ENCODE data around the gene USF1. TPM values are rescaled to one million over a fixed set of nuclear protein-coding genes. Genes with fewer than 3 reads are reported as not detected.
A peak's percentile ranks its signal among the peaks of the same experiment; 100 is the strongest.

USF1 gene
- polyA plus RNA-seq, 1 donor: 56.9 TPM

DNA sequence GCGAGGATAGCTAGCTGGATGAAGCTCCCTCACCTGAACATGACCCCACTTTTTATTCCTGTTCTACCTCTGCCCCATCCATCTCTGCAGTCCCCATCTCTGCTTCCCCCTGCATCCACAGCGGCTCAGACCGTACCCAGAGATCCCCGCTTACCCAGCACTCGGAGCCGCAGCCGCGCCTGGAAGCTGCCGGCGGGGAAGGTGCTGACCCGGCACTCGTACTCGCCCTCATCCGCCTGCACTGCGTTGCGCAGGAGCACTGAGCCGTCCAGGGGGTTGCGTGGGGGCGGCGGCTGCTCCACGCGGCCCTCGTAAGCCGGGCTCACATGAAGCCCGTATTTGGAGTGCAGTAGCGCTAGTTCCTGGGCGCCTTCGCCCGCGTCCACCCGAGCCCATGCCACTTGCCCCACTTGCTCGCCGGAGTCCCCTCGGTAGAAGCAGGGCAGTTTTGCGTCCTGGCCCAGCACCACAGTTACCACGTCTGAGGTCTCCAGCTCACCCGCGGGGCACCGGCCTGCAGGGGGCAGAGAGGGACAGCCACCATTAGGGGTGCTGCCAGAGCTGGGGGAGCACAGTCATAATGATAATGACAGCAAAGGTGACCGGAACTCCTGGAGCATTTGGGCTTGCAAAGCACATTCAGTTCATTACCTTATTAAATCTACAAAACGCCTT lies 33.8 kb upstream of the USF1 start:
- H3K36me3 ChIP-seq (ENCODE audit: control insufficient read depth, insufficient read depth, low read length): no peaks in the 10 kb centered on the region
- H3K9me3 ChIP-seq (ENCODE audit: control insufficient read depth, low read depth, low read length): peaks cover 5% of the 10 kb centered on the region
- H3K27ac ChIP-seq (ENCODE audit: low read length): no peak overlapping the region
- no peak overlapping the region for H3K4me3 ChIP-seq (ENCODE audit: low read length)
- 100% methylated on average over 1 of the region's 41 CpGs for WGBS (ENCODE audit: insufficient coverage, low lambda C conversion rate)
- H3K4me1 ChIP-seq (ENCODE audit: control insufficient read depth, insufficient read depth, low read length): peaks cover 19% of the 10 kb centered on the region
- peak in 1 of 2 donors; percentile 1 for DNase-seq
- peaks cover 15% of the 10 kb centered on the region for H3K27me3 ChIP-seq (ENCODE audit: control insufficient read depth, insufficient read depth, low read length)

DNA sequence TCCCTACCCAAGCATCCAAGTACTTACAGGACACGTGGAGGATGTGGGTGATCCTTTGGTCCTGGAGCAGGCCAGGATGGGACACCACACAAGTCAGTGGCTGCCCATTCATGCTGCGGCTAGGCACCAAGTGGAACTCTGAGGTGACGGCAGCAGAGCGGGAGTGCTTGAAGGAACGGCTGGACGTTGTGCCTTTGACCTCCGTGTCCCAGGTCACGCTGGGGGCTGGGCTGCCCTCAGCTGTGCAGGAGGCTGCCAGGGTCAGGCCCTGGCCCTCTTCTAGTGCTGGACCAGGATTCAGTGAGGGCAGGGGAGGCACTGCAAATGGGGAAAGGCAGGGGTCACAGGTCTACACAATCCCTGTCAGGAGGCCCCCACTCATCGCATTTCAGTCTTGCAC lies 31.6 kb upstream of the USF1 start:
- Histone ChIP-seq H3K9me3 (ENCODE audit: control insufficient read depth, low read depth, low read length) (peaks cover 5% of the 10 kb centered on the region), H3K27me3 (ENCODE audit: control insufficient read depth, insufficient read depth, low read length) (peaks cover 15% of the 10 kb centered on the region), H3K27ac (ENCODE audit: low read length) (no peak overlapping the region), H3K4me1 (ENCODE audit: control insufficient read depth, insufficient read depth, low read length) (no peaks in the 10 kb centered on the region), H3K36me3 (ENCODE audit: control insufficient read depth, insufficient read depth, low read length) (no peaks in the 10 kb centered on the region), H3K4me3 (ENCODE audit: low read length) (no peak overlapping the region)
- WGBS (ENCODE audit: insufficient coverage, low lambda C conversion rate): no CpG with 5 or more reads among the region's 9 CpGs
- DNase-seq: no peak

DNA sequence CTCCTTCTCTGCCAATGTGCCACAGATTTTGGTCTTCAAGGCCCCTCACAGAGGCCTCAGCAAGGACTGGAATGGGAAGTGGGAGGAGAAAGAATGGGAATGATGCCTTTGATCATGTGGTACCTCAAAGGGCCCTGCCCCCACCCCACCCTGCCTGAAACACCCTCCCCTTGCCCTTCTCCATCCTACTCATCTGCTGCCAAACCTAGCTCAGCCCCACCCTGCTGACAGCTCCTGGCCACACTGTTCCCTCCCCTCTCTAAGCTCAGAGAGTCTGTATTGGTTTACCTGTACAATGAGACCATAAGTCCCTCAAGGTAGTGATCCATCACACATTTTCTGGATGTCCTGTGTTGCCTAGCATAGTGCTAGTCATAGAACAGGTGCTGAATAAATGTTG lies 30.6 kb upstream of the USF1 start:
- Histone ChIP-seq H3K4me3 (ENCODE audit: low read length) (no peak overlapping the region), H3K4me1 (ENCODE audit: control insufficient read depth, insufficient read depth, low read length) (no peaks in the 10 kb centered on the region), H3K9me3 (ENCODE audit: control insufficient read depth, low read depth, low read length) (peaks cover 5% of the 10 kb centered on the region), H3K36me3 (ENCODE audit: control insufficient read depth, insufficient read depth, low read length) (no peaks in the 10 kb centered on the region), H3K27ac (ENCODE audit: low read length) (no peak overlapping the region), H3K27me3 (ENCODE audit: control insufficient read depth, insufficient read depth, low read length) (peaks cover 15% of the 10 kb centered on the region)
- no peak for DNase-seq

DNA sequence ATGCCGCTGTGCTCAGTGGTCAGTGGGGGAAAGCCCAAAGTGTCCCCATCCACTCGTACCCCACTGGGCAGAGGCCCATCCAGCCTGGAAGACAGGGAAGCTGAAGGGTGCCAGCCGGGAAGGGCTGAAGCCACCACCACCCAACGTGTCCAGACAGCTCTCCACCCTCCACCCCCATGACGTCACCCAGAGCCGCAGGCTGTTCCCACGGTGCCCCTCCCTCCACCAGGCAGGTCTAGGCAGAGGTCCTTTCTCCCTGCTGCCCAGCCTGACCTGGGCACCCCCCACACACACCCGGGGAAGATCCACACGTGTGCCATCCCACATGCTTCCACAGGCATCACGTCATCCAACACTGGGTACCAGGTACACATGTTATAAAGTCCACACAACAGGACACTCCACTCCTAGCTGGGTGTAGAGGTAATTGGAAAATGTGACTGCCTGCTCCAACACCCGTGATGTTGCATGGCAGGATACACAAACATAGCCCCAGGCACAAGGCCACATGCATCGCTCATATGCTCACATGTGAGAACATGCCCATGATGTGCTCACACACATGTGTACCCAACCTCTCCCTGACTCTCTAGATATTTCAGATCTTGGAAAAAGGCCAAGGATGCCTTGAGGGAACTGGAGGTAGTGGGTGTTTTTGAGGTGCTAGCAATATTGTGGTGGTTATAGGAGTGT lies 29.0 kb upstream of the USF1 start:
- DNase-seq: no peak
- peaks cover 10% of the 10 kb centered on the region for H3K27me3 ChIP-seq (ENCODE audit: control insufficient read depth, insufficient read depth, low read length)
- H3K27ac ChIP-seq (ENCODE audit: low read length): no peak overlapping the region
- no CpG with 5 or more reads among the region's 12 CpGs for WGBS (ENCODE audit: insufficient coverage, low lambda C conversion rate)
- no peaks in the 10 kb centered on the region for H3K4me1 ChIP-seq (ENCODE audit: control insufficient read depth, insufficient read depth, low read length)
- H3K9me3 ChIP-seq (ENCODE audit: control insufficient read depth, low read depth, low read length): peaks cover 5% of the 10 kb centered on the region
- no peaks in the 10 kb centered on the region for H3K36me3 ChIP-seq (ENCODE audit: control insufficient read depth, insufficient read depth, low read length)
- no peak overlapping the region for H3K4me3 ChIP-seq (ENCODE audit: low read length)

DNA sequence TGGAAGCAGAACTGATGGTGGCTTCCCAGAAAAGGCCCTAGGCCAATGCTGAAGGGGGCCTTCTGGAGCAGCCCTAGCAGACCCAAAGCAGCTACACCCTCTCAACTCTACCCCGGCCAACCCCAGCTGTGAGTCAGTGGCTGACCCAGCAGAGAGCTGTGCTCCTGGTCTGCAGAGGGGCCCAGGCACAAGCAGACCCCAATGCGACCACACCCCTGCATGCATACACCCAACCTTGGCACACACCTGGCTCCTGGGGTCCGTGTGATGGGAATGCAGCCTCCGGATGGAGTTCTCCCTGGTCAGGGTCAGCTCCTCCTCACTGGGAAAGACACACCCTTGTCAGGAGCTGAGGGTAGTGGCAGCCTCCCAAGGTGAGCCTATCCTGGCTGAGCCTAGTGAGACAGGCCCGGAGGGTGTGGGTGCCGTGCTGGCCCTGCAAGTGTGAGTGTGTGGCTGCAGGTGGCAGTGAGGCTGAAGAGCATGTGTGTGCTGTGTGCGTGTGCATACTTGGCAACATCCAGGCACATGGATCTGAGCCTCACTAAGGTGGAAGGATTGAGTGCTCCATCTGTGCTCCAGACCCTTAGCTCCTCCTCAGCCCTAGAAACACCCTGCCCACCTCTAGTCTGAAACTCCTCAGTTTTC lies 27.8 kb upstream of the USF1 start:
- Histone ChIP-seq H3K9me3 (ENCODE audit: control insufficient read depth, low read depth, low read length) (no peaks in the 10 kb centered on the region), H3K4me1 (ENCODE audit: control insufficient read depth, insufficient read depth, low read length) (no peaks in the 10 kb centered on the region), H3K27me3 (ENCODE audit: control insufficient read depth, insufficient read depth, low read length) (no peaks in the 10 kb centered on the region), H3K4me3 (ENCODE audit: low read length) (no peak overlapping the region), H3K27ac (ENCODE audit: low read length) (no peak overlapping the region), H3K36me3 (ENCODE audit: control insufficient read depth, insufficient read depth, low read length) (no peaks in the 10 kb centered on the region)
- WGBS (ENCODE audit: insufficient coverage, low lambda C conversion rate): no CpG with 5 or more reads among the region's 7 CpGs
- no peak for DNase-seq

DNA sequence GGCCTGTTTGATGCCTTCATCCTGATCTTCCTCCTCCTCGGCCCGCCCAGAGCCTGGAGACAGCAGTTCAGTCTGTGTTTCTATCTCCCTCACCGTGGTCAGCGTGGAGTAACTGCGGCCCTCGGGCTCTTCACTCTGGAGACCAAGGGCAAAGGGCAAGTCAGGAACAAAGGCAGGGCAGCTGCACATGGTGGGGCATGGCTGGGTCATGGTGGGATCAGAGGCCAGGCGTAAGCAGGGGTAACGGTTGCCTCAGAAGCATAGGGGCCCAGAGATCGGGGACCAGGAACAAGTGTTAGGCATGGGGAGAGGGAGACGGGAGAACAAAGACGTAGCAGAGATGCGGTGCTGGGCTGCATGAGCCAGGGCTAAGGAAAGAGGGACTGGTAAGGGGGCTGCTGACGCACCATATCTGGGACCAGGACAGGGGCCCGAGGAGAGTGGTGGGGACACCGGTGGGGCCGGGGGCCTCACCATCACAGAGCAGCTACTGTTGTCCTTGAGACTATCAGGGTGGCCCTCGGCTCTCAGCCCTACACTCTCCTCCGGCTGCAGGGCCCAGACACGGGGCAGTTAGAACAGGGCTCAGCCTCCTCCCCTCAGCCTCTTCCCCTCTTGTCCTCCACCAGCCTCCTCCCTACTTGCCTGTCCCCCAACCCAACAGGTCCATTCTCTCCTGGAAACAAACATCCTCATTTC lies 27.1 kb upstream of the USF1 start:
- Histone ChIP-seq H3K27me3 (ENCODE audit: control insufficient read depth, insufficient read depth, low read length) (no peaks in the 10 kb centered on the region), H3K9me3 (ENCODE audit: control insufficient read depth, low read depth, low read length) (no peaks in the 10 kb centered on the region), H3K4me3 (ENCODE audit: low read length) (no peak overlapping the region), H3K4me1 (ENCODE audit: control insufficient read depth, insufficient read depth, low read length) (no peaks in the 10 kb centered on the region), H3K27ac (ENCODE audit: low read length) (no peak overlapping the region), H3K36me3 (ENCODE audit: control insufficient read depth, insufficient read depth, low read length) (no peaks in the 10 kb centered on the region)
- no peak for DNase-seq
- no CpG with 5 or more reads among the region's 19 CpGs for WGBS (ENCODE audit: insufficient coverage, low lambda C conversion rate)

DNA sequence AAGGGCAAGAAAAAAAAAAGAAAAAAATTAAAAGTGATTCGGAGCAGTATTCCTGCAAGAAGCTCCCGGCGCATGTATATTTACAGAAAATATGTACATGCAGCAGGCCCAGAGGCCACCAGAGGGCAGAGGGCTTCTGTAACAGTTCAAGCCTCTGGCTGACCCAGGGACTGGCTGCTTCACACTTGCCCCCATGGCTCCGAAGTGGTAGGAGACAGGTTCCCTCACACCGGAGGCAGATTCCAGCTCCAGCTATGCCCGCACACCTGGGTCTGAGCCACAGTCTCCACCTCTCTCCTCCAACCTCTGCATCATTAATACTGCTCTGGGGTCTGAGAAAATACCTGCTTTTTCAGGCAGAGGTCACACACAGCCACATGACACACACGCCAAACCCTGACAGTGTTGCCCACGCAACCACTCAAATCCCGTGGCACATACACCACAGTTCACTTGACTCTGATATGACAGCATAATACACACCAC lies 26.2 kb upstream of the USF1 start:
- Histone ChIP-seq H3K4me3 (ENCODE audit: low read length) (no peak overlapping the region), H3K36me3 (ENCODE audit: control insufficient read depth, insufficient read depth, low read length) (no peaks in the 10 kb centered on the region), H3K4me1 (ENCODE audit: control insufficient read depth, insufficient read depth, low read length) (no peaks in the 10 kb centered on the region), H3K27me3 (ENCODE audit: control insufficient read depth, insufficient read depth, low read length) (no peaks in the 10 kb centered on the region), H3K9me3 (ENCODE audit: control insufficient read depth, low read depth, low read length) (no peaks in the 10 kb centered on the region), H3K27ac (ENCODE audit: low read length) (no peak overlapping the region)
- peak in 1 of 2 donors; percentile 33 for DNase-seq
- WGBS (ENCODE audit: insufficient coverage, low lambda C conversion rate): no CpG with 5 or more reads among the region's 9 CpGs

DNA sequence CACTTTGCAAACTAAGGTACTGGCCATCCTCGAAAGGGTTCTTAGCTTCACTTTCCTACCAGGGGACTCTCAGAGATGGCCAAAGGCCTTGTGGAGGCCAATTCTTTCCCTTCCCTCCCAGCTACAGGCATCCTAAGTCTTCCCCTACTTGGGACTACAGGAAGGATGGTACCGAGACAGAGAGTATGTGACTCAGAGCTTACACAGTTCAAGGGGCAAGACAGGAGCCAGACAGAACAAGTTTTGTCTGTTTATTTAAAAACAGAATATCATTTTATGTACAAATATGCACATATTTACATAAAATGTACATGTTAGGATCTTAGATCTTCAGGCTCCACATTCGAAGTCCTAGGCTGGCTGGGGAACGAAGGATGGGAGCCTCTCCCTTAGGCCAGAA lies 25.0 kb upstream of the USF1 start:
- Histone ChIP-seq H3K4me3 (ENCODE audit: low read length) (no peak overlapping the region), H3K36me3 (ENCODE audit: control insufficient read depth, insufficient read depth, low read length) (no peaks in the 10 kb centered on the region), H3K27me3 (ENCODE audit: control insufficient read depth, insufficient read depth, low read length) (no peaks in the 10 kb centered on the region), H3K27ac (ENCODE audit: low read length) (no peak overlapping the region), H3K4me1 (ENCODE audit: control insufficient read depth, insufficient read depth, low read length) (no peaks in the 10 kb centered on the region), H3K9me3 (ENCODE audit: control insufficient read depth, low read depth, low read length) (no peaks in the 10 kb centered on the region)
- no peak for DNase-seq
- WGBS (ENCODE audit: insufficient coverage, low lambda C conversion rate): no CpG with 5 or more reads among the region's 4 CpGs

DNA sequence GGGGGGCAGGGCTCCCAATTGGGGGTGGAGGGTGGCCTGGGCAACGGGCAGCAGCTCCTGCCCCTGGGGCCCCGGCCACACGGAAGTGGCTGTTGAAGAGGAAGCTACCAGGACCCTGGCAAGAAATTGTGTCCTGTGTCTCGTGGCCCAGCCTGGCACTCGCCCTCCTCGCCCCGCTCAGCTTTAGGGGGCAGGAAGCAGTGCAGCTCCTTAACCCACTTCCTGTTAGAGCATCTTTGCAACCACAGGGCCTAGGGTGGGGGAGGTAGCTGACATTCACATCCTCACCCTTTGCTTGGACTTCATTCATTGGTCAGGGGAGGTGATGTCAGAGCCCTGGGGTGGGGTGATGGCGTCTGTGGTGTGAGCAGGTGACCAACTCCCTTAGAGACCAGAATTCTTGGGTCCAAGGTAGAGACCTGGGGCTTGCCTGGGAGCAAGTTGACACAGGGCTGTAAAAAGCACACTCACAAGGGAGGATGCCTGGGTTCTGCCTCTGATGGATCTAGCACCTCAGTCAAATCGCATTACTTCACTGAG lies 24.0 kb upstream of the USF1 start, which contains the start of gene ARHGAP30:
ARHGAP30 (minus strand) TSS at position 161 of the 540 bp plus-strand sequence. CDS start 267 bp downstream, outside the sequence.
- no peak within 1 kb of the TSS for H3K27ac ChIP-seq (ENCODE audit: low read length)
- no peaks in the 10 kb centered on the region for H3K27me3 ChIP-seq (ENCODE audit: control insufficient read depth, insufficient read depth, low read length)
- peak within 1 kb of the TSS; percentile 23 for H3K4me3 ChIP-seq (ENCODE audit: low read length)
- H3K4me1 ChIP-seq (ENCODE audit: control insufficient read depth, insufficient read depth, low read length): no peaks in the 10 kb centered on the region
- peak in 1 of 2 donors; percentile 28 for DNase-seq
- WGBS (ENCODE audit: insufficient coverage, low lambda C conversion rate): no CpG with 5 or more reads among the region's 9 CpGs
- no peaks in the 10 kb centered on the region for H3K36me3 ChIP-seq (ENCODE audit: control insufficient read depth, insufficient read depth, low read length)
- no peaks in the 10 kb centered on the region for H3K9me3 ChIP-seq (ENCODE audit: control insufficient read depth, low read depth, low read length)

DNA sequence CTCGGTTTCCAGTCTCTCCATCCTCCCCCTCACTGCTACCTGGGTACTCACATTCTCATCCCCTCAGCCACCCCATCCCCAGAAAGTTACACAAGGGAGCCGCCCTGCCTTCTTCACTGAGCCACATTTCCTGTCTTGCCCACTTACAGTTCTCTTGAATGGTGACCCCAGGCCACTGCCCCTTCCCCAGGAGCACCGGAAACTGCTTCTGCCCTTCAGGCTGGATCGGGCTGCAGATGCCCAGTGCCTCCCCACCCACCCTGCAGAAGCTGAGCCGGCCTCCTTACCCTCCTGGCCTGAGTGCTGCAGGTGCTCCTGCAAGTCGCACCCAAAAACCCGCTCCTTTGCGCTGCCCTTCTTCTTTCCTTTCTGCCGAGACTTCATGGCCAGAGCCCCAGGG lies 23.5 kb upstream of the USF1 start:
- Histone ChIP-seq H3K4me3 (ENCODE audit: low read length) (peak overlapping the region; percentile 23), H3K27ac (ENCODE audit: low read length) (no peak overlapping the region), H3K4me1 (ENCODE audit: control insufficient read depth, insufficient read depth, low read length) (no peaks in the 10 kb centered on the region), H3K36me3 (ENCODE audit: control insufficient read depth, insufficient read depth, low read length) (no peaks in the 10 kb centered on the region), H3K27me3 (ENCODE audit: control insufficient read depth, insufficient read depth, low read length) (no peaks in the 10 kb centered on the region), H3K9me3 (ENCODE audit: control insufficient read depth, low read depth, low read length) (no peaks in the 10 kb centered on the region)
- peak in 1 of 2 donors; percentile 1 for DNase-seq
- 67% methylated on average over 1 of the region's 9 CpGs for WGBS (ENCODE audit: insufficient coverage, low lambda C conversion rate)

All from large intestine (tissue), 3 donors.